Small intestine (tissue), 7 donors: Measurements from ENCODE around the gene LRRC27. TPM values are rescaled to one million over a fixed set of nuclear protein-coding genes. Genes with fewer than 3 reads are reported as not detected.
"Not testable (repeated sequence)": the region's sequence is repeated elsewhere in the genome, so short reads cannot be mapped to it uniquely, and the experiment has no call there.

Source experiments
- DNase-seq, 2 donors: peaks; one replicate each; pipeline versions ENCODE4 v3.0.0 to v3.0.0-alpha.2; 2013
- FAIRE-seq: peaks from 2 replicates; lab custom pipeline; 2012; peaks lifted over from hg19 to GRCh38; lab: Jason Lieb, UNC
- H3K27ac ChIP-seq, 3 donors: one replicate each; pipeline ENCODE4 v1.5.1; 2013; ENCODE audit warnings: low read length in 2 of 3, mild to moderate bottlenecking in 2 of 3, control low read depth in 1 of 3, inconsistent platforms in 1 of 3, low read depth in 1 of 3, moderate library complexity in 1 of 3
- H3K27me3 ChIP-seq, 3 donors: one replicate each; pipeline ENCODE4 v1.6.1; 2013; ENCODE audit warnings: low read length in 3 of 3, inconsistent platforms in 1 of 3; ENCODE audit not compliant: control insufficient read depth in 3 of 3, insufficient read depth in 3 of 3
- H3K36me3 ChIP-seq, 3 donors: one replicate each; pipeline ENCODE4 v1.6.1; 2013; ENCODE audit warnings: low read length in 3 of 3, inconsistent platforms in 1 of 3, low read depth in 1 of 3, mild to moderate bottlenecking in 1 of 3, moderate library complexity in 1 of 3; ENCODE audit not compliant: control insufficient read depth in 3 of 3, insufficient read depth in 2 of 3
- H3K4me1 ChIP-seq, 3 donors: one replicate each; pipeline ENCODE4 v1.6.1; 2013; ENCODE audit warnings: low read length in 2 of 3, inconsistent platforms in 1 of 3, low read depth in 1 of 3, mild to moderate bottlenecking in 1 of 3, moderate library complexity in 1 of 3; ENCODE audit not compliant: control insufficient read depth in 3 of 3, insufficient read depth in 2 of 3
- H3K4me3 ChIP-seq, 3 donors: one replicate each; pipeline ENCODE4 v1.5.1; 2013; ENCODE audit warnings: low read length in 3 of 3, control low read depth in 1 of 3, inconsistent platforms in 1 of 3, low read depth in 1 of 3, mild to moderate bottlenecking in 1 of 3, moderate library complexity in 1 of 3
- H3K9me3 ChIP-seq, 2 donors: one replicate each; pipeline ENCODE4 v1.6.1; 2013; ENCODE audit warnings: low read depth in 1 of 2, low read length in 1 of 2; ENCODE audit not compliant: control insufficient read depth in 2 of 2, insufficient read depth in 1 of 2
- WGBS, 3 donors: extraction: QIAGEN DNeasy Blood & Tissue Kit; methylation state at CpG; one replicate each; pipeline ENCODE4 v1.1.7; 2013; 5-methylcytosine and 5-hydroxymethylcytosine counted together
- polyA plus RNA-seq, 4 donors: library from polyadenylated mRNA; stranded (reverse) in 3 of 4; unstranded in 1 of 4; fragments of 200-250 nt in 3 of 4; fragments of 120-200 nt in 1 of 4; gene quantifications; one replicate each; pipeline versions ENCODE4 v1.2.1 to v1.2.3, GENCODE V29; 2013
- donor health status: healthy with polysubstance abuse.
- donor health status: control.
- donor health status: control.
- donor health status: Bipolar disorder and iron deficiency.
- donor health status: healthy.

Gene LRRC27
- polyA plus RNA-seq, 4 donors = 4.7 to 14.1 (median 8.8) TPM

DNA sequence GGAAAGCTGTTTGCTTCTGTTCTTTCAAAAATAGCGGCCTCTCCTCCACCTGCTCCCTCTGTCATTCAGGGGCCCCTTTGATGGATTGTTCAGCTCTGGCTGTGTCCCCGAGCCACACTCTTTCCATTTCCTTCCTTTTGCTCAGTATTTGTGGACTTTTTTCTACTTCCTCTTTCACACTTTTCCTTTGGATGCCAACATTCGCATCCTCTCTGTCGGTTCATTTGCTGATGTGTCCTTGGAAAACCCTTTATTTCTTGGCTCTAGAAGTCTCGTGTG lies 53.3 kb downstream of the LRRC27 start:
- Histone ChIP-seq H3K4me1 (peaks cover 0 to 22% (median 0%) of the 10 kb centered on the region in 3 donors), H3K9me3 (peaks cover 0 to 8% of the 10 kb centered on the region in 2 donors), H3K4me3 (no peak overlapping the region), H3K36me3 (no peaks in the 10 kb centered on the region), H3K27me3 (no peaks in the 10 kb centered on the region), H3K27ac (no peak overlapping the region)
- DNase-seq (no peak), FAIRE-seq (no peak)
- 57 to 78% (median 59%) methylated on average over 5 of the region's 5 CpGs for WGBS, 3 donors

DNA sequence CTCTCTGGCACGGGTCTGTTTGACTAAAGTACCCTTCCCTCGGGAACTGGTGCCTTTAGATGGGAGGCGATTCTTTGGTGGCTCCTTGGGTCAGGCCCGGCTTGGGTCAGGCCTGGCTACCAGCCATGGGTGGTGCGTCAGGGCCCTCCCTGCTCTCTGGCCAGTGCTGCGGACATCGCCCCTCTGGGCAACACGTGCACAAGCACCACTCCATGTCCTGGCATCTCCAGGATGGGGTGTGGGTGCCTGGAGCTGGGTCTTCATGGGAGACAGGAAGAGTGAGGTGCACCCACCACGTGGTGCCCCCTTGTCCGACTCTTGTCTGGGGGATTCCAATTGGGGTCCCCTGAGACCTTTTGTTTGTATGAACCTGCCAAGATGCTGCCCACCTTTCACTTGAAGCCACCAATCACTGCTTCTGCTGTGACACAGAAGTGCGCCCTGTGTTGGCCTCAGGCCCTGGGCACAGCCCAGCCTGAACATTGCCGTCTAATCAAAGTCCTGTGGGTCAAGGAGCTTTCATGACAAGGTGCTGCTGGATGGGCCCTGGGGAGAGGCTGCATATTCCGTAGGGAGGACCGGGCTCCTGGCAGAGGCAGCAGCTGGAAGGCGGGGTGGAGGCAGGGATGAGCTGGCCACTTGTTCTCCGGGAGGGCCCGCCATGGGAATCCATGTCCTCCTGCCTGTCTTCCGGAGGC lies 53.9 kb downstream of the LRRC27 start:
- DNase-seq = peak in 1 of 2 donors; percentile 56
- Histone ChIP-seq H3K9me3 (peaks cover 0 to 8% of the 10 kb centered on the region in 2 donors), H3K27ac (no peak overlapping the region), H3K36me3 (no peaks in the 10 kb centered on the region), H3K27me3 (no peaks in the 10 kb centered on the region), H3K4me1 (peaks cover 0 to 27% (median 0%) of the 10 kb centered on the region in 3 donors), H3K4me3 (no peak overlapping the region)
- WGBS, 3 donors = 61 to 76% (median 67%) methylated on average over 15 to 18 of the region's 18 CpGs
- FAIRE-seq = no peak

GRCh38 chr10:132386419-132386831 lies 54.4 kb downstream of the LRRC27 start:
- Histone ChIP-seq H3K9me3 (peaks cover 0 to 8% of the 10 kb centered on the region in 2 donors), H3K4me1 (peaks cover 0 to 32% (median 0%) of the 10 kb centered on the region in 3 donors), H3K4me3 (no peak overlapping the region), H3K36me3 (no peaks in the 10 kb centered on the region), H3K27me3 (no peaks in the 10 kb centered on the region), H3K27ac (no peak overlapping the region)
- WGBS, 3 donors = 54 to 73% (median 56%) methylated on average over 9 of the region's 9 CpGs
- FAIRE-seq (no peak), DNase-seq (no peak)

GRCh38 chr10:132386896-132387295 lies 54.9 kb downstream of the LRRC27 start:
- 84 to 100% methylated on average over 1 of the region's 1 CpG; no CpG with 5 or more reads in 1 of the 3 donors for WGBS, 3 donors
- FAIRE-seq, DNase-seq: not testable (repeated sequence)

GRCh38 chr10:132387764-132388210 lies 55.8 kb downstream of the LRRC27 start:
- peaks cover 0 to 36% (median 0%) of the 10 kb centered on the region in 3 donors for H3K4me1 ChIP-seq
- no peaks in the 10 kb centered on the region for H3K36me3 ChIP-seq
- no peaks in the 10 kb centered on the region for H3K27me3 ChIP-seq
- FAIRE-seq (no peak), DNase-seq (peak; percentile 54 to 84)
- H3K9me3 ChIP-seq = no peaks in the 10 kb centered on the region
- H3K27ac ChIP-seq = peak overlapping the region in 1 of 3 donors; percentile 0
- 3 to 5% (median 3%) methylated on average over 17 to 26 of the region's 26 CpGs for WGBS, 3 donors
- peak overlapping the region in 1 of 3 donors; percentile 25 for H3K4me3 ChIP-seq

More at GRCh38 chr10:132386896-132387295, 54.9 kb downstream of the LRRC27 start:
- not testable (repeated sequence) for H3K9me3 ChIP-seq, H3K36me3 ChIP-seq, H3K4me3 ChIP-seq, H3K27ac ChIP-seq, H3K27me3 ChIP-seq
- H3K4me1 ChIP-seq = peaks cover 0 to 36% (median 0%) of the 10 kb centered on the region in 3 donors

DNA sequence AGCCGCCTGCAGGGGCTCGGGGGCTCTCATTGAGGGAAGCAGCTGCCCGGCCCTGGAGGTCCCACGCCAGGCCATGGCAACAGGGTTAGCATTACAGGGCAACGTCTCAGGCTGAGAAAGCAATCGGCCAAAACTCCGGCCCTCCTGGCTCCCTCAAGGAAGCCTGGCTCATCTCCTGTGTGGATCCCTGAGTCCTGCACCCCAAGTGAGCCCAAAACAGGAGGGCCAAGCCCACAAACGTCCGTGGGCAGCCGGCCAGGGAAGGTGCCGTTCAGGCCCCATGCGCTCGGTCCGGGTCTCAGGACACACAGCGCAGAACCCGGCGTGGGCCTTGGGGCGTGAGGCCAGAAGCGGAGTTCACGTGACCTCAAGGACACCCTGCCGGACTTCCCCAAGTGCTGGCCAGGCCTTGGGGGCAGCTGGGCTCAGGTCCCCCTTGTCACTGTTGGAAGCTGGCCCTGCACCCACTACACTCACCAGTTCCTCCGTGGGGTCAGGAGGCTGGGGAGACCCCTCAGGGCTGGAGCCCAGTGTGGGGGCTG lies 57.0 kb downstream of the LRRC27 start:
- H3K36me3 ChIP-seq = no peaks in the 10 kb centered on the region
- no peaks in the 10 kb centered on the region for H3K9me3 ChIP-seq
- H3K4me3 ChIP-seq = no peak overlapping the region
- 27 to 41% (median 28%) methylated on average over 16 to 22 of the region's 22 CpGs for WGBS, 3 donors
- FAIRE-seq (no peak), DNase-seq (no peak)
- H3K4me1 ChIP-seq = peaks cover 0 to 36% (median 0%) of the 10 kb centered on the region in 3 donors
- no peak overlapping the region for H3K27ac ChIP-seq
- H3K27me3 ChIP-seq = no peaks in the 10 kb centered on the region

DNA sequence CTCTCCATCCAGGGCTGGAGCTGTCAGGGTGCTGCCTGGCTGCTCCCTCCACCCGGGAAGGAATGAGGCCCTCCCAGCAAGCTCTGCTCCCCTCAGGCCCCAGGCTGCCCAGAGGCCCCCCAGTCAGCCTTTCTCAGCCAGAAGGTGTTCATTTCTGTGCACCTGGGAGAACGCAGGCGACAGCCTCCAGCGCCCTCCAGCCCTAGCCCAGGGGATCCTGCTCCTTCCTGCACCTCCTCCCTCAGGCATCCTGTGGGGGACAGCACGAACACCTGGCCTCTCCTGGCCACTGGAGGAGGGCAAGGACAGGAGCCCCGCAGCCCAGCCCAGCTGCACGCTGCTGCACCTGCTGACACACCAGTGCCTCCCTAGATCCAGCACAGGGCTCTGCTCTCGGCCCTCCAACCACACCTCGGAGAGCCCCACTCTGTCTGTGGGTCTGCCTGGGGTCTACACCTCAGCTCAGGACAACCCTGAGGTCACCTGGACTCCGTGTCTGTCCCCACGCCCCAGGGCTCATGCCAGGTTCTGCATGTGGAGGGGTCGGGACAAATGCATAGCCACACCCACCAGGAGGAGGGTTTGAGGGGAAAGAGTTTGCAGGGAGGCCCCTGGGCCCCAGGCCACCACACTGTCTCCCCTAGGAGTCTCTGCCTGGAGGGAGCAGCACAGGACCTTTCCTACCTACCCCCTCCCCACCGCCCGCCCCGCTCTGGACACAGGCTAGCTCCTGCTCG lies 57.6 kb downstream of the LRRC27 start:
- Histone ChIP-seq H3K27me3 (no peaks in the 10 kb centered on the region), H3K9me3 (no peaks in the 10 kb centered on the region), H3K27ac (no peak overlapping the region), H3K4me3 (no peak overlapping the region), H3K4me1 (peaks cover 0 to 36% (median 0%) of the 10 kb centered on the region in 3 donors), H3K36me3 (no peaks in the 10 kb centered on the region)
- WGBS, 3 donors = 29 to 54% (median 38%) methylated on average over 16 of the region's 16 CpGs
- DNase-seq = peak in 1 of 2 donors; percentile 59
- FAIRE-seq = no peak

DNA sequence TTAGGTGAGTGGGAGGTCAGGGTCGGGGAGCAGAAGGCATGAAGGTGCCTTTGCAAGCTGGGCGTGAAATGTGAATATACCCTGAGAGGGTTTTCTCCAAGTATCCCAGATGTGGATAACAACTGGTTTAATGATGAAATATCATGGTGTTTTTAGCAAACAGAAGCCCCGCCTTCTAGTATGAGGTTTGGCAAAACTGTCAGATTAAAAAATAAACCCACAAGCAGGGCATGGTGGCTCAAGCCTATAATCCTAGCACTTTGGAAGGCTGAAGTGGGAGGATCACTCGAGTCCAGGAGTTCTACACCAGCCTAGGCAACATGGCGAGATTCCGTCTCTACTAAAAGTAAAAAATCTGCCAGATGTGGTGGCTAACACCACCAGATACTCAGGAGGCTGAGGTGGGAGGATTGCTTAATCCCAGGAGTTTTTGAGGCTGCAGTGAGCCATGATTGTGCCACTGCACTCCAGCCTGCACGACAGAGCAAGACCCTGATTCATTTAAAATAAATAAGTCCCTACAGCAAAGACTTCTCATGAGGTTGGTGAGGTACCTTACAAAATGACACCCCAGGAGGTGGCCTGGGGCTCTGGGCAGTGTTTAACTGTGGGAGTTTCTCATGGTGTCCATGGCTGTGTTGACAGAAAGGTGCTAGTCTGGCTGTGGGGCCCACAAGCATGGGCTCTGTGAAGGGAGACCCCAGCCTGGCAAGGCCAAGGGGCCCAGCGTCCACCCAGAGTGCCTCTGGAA lies 58.4 kb downstream of the LRRC27 start:
- Histone ChIP-seq H3K27ac (no peak overlapping the region), H3K4me1 (peaks cover 0 to 44% (median 0%) of the 10 kb centered on the region in 3 donors), H3K27me3 (no peaks in the 10 kb centered on the region), H3K9me3 (no peaks in the 10 kb centered on the region), H3K36me3 (no peaks in the 10 kb centered on the region), H3K4me3 (no peak overlapping the region)
- no peak for FAIRE-seq
- DNase-seq = no peak
- WGBS, 3 donors = 69 to 77% (median 70%) methylated on average over 8 of the region's 8 CpGs
